KBM-7 (cell line): ENCODE measurements around the gene SORBS1.

Source experiments
- DNase-seq: peaks from one replicate; pipeline ENCODE4 v3.0.0-alpha.2; 2015
- in situ Hi-C: fragments of 300-500 bp; cut with MboI; formaldehyde crosslinking; loops from 2 replicates; pipeline ENCODE4 v1.14.3; 2020; ENCODE audit warnings: low sequenced_read_pairs, low pct_unique_long_range_greater_than_20kb, mixed read lengths

The SORBS1 gene

DNA sequence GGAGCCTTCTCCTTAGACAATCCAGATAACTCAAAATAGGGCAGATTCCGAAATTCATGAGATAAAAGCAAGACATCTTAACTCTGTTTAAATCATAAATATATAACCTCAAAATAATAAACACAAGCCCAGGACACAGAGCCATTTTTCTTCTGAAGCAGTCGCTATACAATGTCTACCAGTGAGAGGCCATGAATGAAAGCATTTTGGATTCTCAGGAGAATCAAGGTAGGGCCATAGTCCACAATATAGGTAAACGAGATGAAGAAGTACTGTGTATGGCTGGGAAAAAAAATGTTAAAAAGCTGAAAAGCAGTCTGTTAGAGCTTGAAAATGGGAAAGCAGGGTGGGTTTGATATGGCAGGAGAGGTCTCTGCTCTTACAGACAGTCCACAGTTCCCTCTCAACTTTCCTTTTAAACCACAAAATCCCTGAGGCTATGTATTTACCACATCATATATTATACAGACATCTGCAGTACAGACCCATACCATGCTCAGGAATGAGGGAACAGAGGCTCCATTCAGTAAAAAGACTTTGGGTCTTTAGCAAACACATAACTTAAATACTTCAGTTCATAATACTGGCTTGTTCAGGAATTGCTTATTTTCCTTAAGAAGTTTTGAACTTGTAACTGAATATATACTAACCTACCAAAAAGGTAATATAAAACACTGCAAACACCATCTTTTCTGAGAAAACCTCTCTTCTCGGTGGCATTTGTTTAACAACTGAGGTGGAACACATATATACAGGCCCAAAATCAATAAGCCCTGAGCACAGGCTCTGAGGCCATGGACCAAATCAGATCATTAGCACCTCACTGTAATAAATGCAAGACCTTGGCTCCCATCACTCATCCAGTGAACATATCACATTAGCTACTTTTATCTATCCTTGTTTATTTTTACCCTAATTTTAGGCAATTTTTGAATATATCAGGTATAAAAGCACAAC is 109.3 kb downstream of the SORBS1 start:
- in situ Hi-C loops: no loop called here
- DNase-seq: no peak

- in situ Hi-C loops: no loop called here
- DNase-seq: no peak
Measured at GRCh38 chr10:95451150-95451549, 110.0 kb downstream of the SORBS1 start.

DNA sequence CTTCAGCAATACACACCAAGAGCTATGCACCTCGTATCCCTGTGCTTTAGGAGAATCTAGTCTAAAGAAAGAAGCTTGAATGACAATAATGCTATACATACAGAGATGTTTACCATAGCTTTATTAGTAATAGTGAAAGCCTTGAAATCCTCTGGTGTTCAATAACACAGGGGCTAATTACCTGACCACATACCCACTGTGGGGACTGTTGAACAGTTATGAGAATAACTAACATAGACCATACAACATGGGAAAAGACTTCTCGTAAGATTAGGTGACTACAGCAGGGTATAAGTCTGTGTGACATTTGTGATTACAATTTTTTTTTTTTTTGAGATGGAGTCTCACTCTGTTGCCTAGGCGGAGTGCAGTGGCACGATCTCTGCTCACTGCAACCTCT is 111.0 kb downstream of the SORBS1 start:
- in situ Hi-C loops: no loop called here
- no peak for DNase-seq

DNA sequence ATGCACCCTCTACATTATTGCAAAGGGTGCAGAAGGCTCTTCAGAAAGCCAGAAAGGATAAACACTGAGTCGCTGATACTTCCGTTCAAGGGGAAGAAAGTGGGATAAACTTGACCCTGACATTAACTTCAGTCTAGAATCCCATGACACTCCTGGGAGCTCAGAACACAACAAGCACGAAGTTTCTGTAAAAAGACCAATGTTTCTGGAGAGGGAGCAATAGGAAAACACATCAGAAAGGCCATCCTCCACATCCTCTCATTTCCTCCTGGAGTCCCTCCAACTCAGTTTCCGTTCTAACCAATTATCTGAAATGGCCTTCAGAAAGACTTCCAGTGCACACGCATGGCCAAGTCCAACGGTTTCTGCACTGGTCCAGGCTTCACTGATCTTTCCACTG is 113.5 kb downstream of the SORBS1 start:
- in situ Hi-C loops: no loop called here
- DNase-seq: peak; percentile 78

DNA sequence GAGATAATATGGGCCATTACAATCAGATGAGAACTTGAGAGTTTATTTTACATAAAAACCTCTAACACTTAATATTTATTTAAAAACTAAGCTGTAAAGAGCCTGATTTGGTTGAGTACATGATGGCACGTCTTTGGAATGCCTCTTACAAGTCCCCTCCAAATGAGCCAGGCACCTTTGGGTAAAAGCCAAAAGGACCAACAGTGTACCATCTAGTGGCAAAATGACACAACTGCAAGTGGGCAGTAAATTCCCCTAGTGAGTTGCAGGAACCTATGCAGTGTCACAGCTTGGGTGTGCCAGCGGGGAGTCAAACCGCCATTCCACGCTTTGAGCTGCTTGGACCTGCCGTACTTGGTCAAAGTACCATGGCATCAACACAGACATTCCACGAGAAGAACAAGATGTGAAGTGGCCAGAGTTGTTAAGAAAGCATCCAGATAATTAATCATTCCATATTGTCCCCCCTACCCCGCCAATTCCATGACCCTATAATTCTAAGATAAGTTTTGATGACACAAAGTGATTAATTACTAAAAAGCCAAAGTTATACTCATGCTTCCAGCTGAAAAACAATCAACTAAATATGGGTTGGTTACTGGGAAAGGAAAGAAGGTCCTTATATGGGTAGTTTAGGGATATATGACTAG is 115.2 kb downstream of the SORBS1 start:
- in situ Hi-C loops: no loop called here
- peak; percentile 82 for DNase-seq

DNA sequence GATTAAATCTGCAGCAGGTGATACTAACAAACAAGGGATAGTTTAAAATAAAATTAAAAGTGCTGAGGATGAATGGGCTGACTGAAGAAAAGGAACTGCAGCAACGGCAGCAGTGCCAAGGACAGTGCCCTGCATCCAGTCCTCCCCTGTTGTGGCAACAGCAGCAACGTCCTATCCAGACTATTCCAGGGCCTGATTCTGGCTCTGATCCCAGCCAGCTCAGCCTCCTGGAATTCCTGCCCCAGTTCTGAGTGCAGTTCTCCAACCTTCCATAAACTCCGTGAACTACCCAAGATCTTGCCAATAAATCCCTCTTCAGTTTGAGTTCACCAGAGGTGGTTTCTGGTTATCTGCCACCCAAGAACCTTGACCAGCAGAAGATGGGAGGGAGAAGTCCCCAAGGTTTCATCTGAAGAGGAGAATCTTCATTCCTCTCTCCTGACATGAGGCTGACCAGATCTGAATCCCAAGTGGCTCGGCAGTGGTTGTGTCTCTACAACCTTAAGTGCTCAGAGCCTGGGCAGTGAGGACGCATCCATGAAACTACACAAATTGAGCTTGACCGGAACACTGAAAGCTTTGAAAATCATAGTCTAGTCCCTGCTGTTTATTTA is 115.8 kb downstream of the SORBS1 start:
- no peak for DNase-seq
- in situ Hi-C loops: no loop called here

DNA sequence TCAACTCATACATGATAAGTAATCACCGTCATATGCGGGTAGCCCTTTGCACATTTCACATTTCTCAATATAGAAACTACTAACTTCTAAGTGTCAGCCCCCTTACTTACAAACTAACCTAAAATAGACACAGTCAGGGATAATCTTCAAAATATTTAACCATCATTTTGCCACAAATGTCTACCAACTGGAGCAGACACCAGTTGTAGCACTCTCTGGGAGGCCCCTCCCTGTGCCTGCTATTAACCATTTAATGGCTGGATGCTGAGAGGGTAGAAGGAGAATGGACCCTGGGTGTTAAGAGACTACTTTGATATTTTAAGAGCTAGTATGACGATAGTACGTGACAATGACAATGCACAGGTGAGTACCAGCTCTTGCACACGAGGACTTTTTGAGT is 116.4 kb downstream of the SORBS1 start:
- DNase-seq: no peak
- in situ Hi-C loops: no loop called here

GRCh38 chr10:95443636-95444035 is 117.5 kb downstream of the SORBS1 start:
- in situ Hi-C loops: no loop called here
- DNase-seq: no peak

DNA sequence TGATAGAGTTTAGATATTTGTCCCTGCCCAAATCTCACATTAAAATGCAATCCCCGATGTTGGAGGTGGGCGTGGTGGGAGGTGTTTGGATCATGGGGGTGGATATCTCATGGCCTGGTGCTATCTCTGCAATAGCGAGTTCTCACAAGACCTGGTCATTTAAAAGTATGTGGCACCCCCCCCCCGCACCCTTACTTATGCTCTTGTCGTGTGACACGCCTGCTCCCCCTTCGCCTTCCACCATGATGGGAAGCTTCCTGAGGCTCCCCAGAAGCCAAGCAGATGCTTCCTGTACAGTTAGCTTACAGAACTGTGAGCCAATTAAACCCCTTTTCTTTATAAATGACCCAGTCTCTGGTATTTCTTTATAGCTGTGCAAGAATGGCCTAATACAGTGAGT is 118.8 kb downstream of the SORBS1 start:
- DNase-seq: no peak
- in situ Hi-C loops: no loop called here

GRCh38 chr10:95441547-95441923 is 119.6 kb downstream of the SORBS1 start:
- in situ Hi-C loops: no loop called here
- DNase-seq: no peak

- no peak for DNase-seq
- in situ Hi-C loops: no loop called here
Measured at GRCh38 chr10:95440756-95441546, 120.2 kb downstream of the SORBS1 start.

DNA sequence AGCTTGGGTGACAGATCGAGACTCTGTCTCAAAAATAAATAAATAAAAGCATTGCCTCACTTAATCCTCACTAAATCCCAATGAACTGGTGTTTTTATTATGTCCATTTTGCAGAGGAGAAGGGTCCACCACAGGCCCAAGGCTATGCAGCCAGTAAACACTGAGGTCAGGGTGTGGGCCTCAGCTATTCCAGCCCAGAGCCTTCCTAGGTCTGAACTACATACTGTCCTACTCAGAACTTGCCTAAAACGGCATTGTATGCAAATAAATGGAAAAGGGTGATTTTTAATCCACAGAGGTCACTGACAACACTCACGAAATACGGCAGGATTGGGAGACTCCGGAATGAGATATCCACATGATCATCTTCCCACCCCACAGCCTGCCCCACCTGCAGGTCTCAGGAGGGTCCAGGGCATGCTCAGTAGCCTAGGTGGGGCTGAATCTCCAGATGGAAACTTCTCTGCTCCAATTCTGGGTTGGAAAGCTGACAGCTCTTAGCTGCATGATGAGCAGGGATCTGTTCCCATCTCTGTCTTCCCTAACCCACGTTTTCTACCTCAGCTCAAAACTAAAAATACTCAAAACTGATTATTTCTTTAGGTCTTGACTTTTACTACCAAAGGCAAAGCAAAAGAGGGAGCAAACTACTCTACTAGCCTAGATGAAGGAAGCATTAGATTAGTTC is 121.0 kb downstream of the SORBS1 start:
- in situ Hi-C loops: no loop called here

DNA sequence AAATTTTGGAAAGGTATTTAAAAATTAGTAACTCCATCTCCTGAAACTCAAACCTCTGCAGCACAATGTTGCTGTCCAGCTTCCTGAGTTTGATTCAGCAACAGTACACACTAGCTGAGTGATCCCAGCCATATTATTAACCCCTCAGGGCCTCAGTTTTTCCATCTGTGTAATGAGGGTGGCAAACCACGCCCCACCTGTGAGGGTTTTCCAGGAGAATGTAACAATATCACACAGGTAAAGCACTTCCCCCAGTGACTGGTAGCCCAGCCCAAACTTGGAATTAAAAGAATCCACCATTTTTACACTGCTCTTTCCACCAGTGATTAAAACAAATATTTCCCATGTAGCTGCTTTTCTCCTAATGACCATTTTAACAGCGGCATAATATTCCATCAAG is 122.4 kb downstream of the SORBS1 start:
- DNase-seq: no peak
- in situ Hi-C loops: loop anchor here (10.0 kb wide), 1 partner anchor 156 kb away; no protein-coding TSS in a partner anchor

More for the DNA sequence above, 121.0 kb downstream of the SORBS1 start:
- no peak for DNase-seq

DNA sequence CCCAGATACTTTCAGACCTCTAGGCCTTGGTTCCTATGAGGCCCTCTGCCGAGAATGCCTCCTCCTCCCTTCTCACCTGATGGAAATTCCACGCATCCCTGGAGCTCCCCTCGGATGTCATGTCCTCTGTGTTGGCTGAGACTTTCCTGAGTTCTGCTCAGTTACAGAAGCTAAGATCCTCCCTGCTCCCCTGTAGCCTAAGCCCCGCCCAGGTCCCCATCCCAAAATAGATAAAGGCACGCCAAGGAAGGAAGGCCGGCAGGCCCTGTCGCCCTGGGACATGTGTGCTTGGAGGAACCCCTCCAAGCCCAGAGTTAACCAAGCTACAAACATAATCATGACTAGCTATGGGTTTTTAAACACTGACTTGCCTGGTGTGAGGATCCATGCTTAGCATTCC is 123.5 kb downstream of the SORBS1 start:
- DNase-seq: no peak

GRCh38 chr10:95435548-95436279 is 125.5 kb downstream of the SORBS1 start:
- in situ Hi-C loops: loop anchor here (10.0 kb wide), 1 partner anchor 159 kb away; no protein-coding TSS in a partner anchor
- no peak for DNase-seq

More for the DNA sequence above, 123.5 kb downstream of the SORBS1 start:
- in situ Hi-C loops: loop anchor here (10.0 kb wide), 1 partner anchor 157 kb away; no protein-coding TSS in a partner anchor

DNA sequence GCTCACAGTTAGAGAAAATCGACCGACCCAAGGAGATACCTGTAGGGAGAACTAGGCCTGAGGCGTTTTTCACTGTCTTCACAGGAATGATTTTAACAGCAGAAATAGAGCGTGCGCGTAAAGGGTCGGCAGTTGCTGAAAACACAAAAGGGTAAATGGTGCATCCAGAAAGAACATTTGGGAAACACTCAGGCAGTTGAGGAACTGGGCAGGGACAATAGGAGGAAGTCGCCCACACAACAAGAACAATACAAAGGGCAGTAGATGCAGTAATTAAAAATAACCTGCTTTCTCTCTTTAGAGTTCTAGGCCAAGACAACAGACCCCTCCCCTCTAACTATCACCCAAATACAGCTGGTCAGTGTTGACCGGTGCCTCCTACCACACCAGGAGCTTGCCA is 126.6 kb downstream of the SORBS1 start:
- in situ Hi-C loops: loop anchor here (10.0 kb wide), 1 partner anchor 160 kb away; no protein-coding TSS in a partner anchor
- DNase-seq: no peak

- in situ Hi-C loops: loop anchor here (10.0 kb wide), 1 partner anchor 163 kb away; no protein-coding TSS in a partner anchor
Measured at GRCh38 chr10:95431900-95432342, 129.2 kb downstream of the SORBS1 start.

More at GRCh38 chr10:95431900-95432342, 129.2 kb downstream of the SORBS1 start:
- no peak for DNase-seq
